ENCODE results near the gene CD209. TPM values are rescaled to one million over a fixed set of nuclear protein-coding genes. Genes with fewer than 3 reads are reported as not detected.
A peak's percentile ranks its signal among the peaks of the same experiment; 100 is the strongest.

CD209 gene
- total and polyA plus RNA-seq, 4 experiments from 2014 or later = 0.17 to 0.28 TPM; not detected in 2

GRCh38 chr19:7701049-7701653, 46.2 kb downstream of the CD209 start:
- H3K4me1 ChIP-seq (ENCODE audit: insufficient read depth, low read length) = peaks cover 20% of the 10 kb centered on the region
- no peaks in the 10 kb centered on the region for H3K36me3 Mint-ChIP-seq
- H3K27me3 Mint-ChIP-seq = peaks cover 2 to 10% of the 10 kb centered on the region in 2 donors
- H3K4me1 Mint-ChIP-seq = peaks cover 10 to 35% (median 26%) of the 10 kb centered on the region in 4 donors
- no peak overlapping the region for H3K4me3 ChIP-seq (ENCODE audit: low read length in 2 of 2)
- CTCF ChIA-PET (ENCODE audit: partially characterized antibody) = interaction anchor here (0.7 kb wide), 1 partner anchor 20 kb away, joined by 3 read pairs; the partner anchor contains the start of gene TRAPPC5
- DNase-seq = no peak
- no peaks in the 10 kb centered on the region for H3K9me3 ChIP-seq (ENCODE audit: control insufficient read depth in 1 of 2, low read length in 2 of 2)
- H3K27ac Mint-ChIP-seq = no peak overlapping the region
- POLR2A ChIA-PET (ENCODE audit: partially characterized antibody) = interaction anchor here (1.2 kb wide), 1 partner anchor 21 kb away, joined by 4 read pairs; the partner anchor contains the start of gene TRAPPC5
- no peaks in the 10 kb centered on the region for H3K27me3 ChIP-seq (ENCODE audit: insufficient read depth, low read length)
- no peaks in the 10 kb centered on the region for H3K36me3 ChIP-seq (ENCODE audit: insufficient read depth, low read length)
- H3K4me3 Mint-ChIP-seq = no peak overlapping the region
- no peaks in the 10 kb centered on the region for H3K9me3 Mint-ChIP-seq
- H3K27ac ChIP-seq (ENCODE audit: low read depth, low read length) = no peak overlapping the region
- intact Hi-C loops (cut with micrococcal nuclease) = loop anchor here (10.0 kb wide), 1 partner anchor 54 kb away; no protein-coding TSS in a partner anchor

- H3K27ac ChIP-seq (ENCODE audit: low read depth, low read length) = no peak overlapping the region
- ChIA-PET POLR2A (ENCODE audit: partially characterized antibody) (interaction anchor here (1.2 kb wide), 1 partner anchor 19 kb away, joined by 4 read pairs; the partner anchor contains the start of gene TRAPPC5), CTCF (ENCODE audit: partially characterized antibody) (no interaction called here)
- Mint-ChIP-seq H3K9me3 (no peaks in the 10 kb centered on the region), H3K4me1 (peaks cover 2 to 21% (median 14%) of the 10 kb centered on the region in 4 donors), H3K4me3 (no peak overlapping the region), H3K27ac (peak overlapping the region in 4 of 7 donors; percentile 8 to 57 (median 30)), H3K27me3 (peaks cover 2 to 10% of the 10 kb centered on the region in 2 donors), H3K36me3 (no peaks in the 10 kb centered on the region)
- no peak for DNase-seq
- no peaks in the 10 kb centered on the region for H3K36me3 ChIP-seq (ENCODE audit: insufficient read depth, low read length)
- intact Hi-C loops (cut with micrococcal nuclease) = loop anchor here (10.0 kb wide), 1 partner anchor 55 kb away; no protein-coding TSS in a partner anchor
- peaks cover 5% of the 10 kb centered on the region for H3K4me1 ChIP-seq (ENCODE audit: insufficient read depth, low read length)
- H3K4me3 ChIP-seq (ENCODE audit: low read length in 2 of 2) = no peak overlapping the region
- H3K27me3 ChIP-seq (ENCODE audit: insufficient read depth, low read length) = no peaks in the 10 kb centered on the region
- no peaks in the 10 kb centered on the region for H3K9me3 ChIP-seq (ENCODE audit: control insufficient read depth in 1 of 2, low read length in 2 of 2)
These were observed 47.6 kb downstream of the CD209 start for GRCh38 chr19:7699417-7700401.

- H3K4me1 Mint-ChIP-seq = peaks cover 2 to 16% (median 10%) of the 10 kb centered on the region in 4 donors
- ChIA-PET POLR2A (ENCODE audit: partially characterized antibody) (interaction anchor here (1.6 kb wide), 1 partner anchor 18 kb away, joined by 7 read pairs; the partner anchor contains the start of gene TRAPPC5), CTCF (ENCODE audit: partially characterized antibody) (no interaction called here)
- no peaks in the 10 kb centered on the region for H3K9me3 Mint-ChIP-seq
- H3K9me3 ChIP-seq (ENCODE audit: control insufficient read depth in 1 of 2, low read length in 2 of 2) = no peaks in the 10 kb centered on the region
- H3K36me3 ChIP-seq (ENCODE audit: insufficient read depth, low read length) = no peaks in the 10 kb centered on the region
- no peak for DNase-seq
- H3K36me3 Mint-ChIP-seq = no peaks in the 10 kb centered on the region
- peak overlapping the region in 2 of 7 donors; percentile 57 to 73 for H3K27ac Mint-ChIP-seq
- H3K27ac ChIP-seq (ENCODE audit: low read depth, low read length) = no peak overlapping the region
- H3K4me3 ChIP-seq (ENCODE audit: low read length in 2 of 2) = no peak overlapping the region
- no peak overlapping the region for H3K4me3 Mint-ChIP-seq
- intact Hi-C loops (cut with micrococcal nuclease) = no loop called here
- H3K27me3 ChIP-seq (ENCODE audit: insufficient read depth, low read length) = no peaks in the 10 kb centered on the region
- peaks cover 2 to 10% of the 10 kb centered on the region in 2 donors for H3K27me3 Mint-ChIP-seq
- H3K4me1 ChIP-seq (ENCODE audit: insufficient read depth, low read length) = no peaks in the 10 kb centered on the region
These were observed 48.3 kb downstream of the CD209 start for GRCh38 chr19:7699003-7699402.

DNA sequence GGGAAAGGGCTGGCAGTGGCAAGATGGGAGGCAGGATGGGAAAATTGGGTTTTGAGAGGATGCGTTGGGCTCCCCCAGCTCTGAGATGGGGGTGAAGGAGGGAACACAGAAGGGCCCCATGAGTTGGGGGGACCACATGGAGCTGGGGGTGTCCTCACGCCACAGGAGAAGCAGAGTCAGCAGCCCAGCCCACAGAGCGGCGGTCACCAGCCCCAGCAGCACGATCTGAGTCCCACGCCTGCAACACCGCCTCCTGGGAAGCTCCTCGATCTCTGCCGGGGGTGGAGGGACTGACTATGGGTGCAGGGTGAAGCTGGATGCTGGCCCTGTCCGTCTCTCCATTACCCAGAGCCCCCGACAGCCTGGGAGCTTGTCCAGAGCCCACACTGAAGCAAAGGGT, 48.8 kb downstream of the CD209 start:
- Mint-ChIP-seq H3K27me3 (peaks cover 2 to 10% of the 10 kb centered on the region in 2 donors), H3K36me3 (no peaks in the 10 kb centered on the region), H3K4me1 (peaks cover 2 to 12% (median 8%) of the 10 kb centered on the region in 4 donors), H3K4me3 (no peak overlapping the region), H3K9me3 (no peaks in the 10 kb centered on the region), H3K27ac (no peak overlapping the region)
- ChIA-PET CTCF (ENCODE audit: partially characterized antibody) (interaction anchor here (1.5 to 2.2 kb wide), 2 partner anchors 13 to 18 kb away, joined by 3 to 5 read pairs; partner anchors contain the start of gene TRAPPC5), POLR2A (ENCODE audit: partially characterized antibody) (interaction anchor here (1.6 kb wide), 1 partner anchor 18 kb away, joined by 7 read pairs; the partner anchor contains the start of gene TRAPPC5)
- no peaks in the 10 kb centered on the region for H3K27me3 ChIP-seq (ENCODE audit: insufficient read depth, low read length)
- H3K36me3 ChIP-seq (ENCODE audit: insufficient read depth, low read length) = no peaks in the 10 kb centered on the region
- no peak overlapping the region for H3K27ac ChIP-seq (ENCODE audit: low read depth, low read length)
- DNase-seq = no peak
- no peaks in the 10 kb centered on the region for H3K9me3 ChIP-seq (ENCODE audit: control insufficient read depth in 1 of 2, low read length in 2 of 2)
- intact Hi-C loops (cut with micrococcal nuclease) = no loop called here
- H3K4me1 ChIP-seq (ENCODE audit: insufficient read depth, low read length) = no peaks in the 10 kb centered on the region
- no peak overlapping the region for H3K4me3 ChIP-seq (ENCODE audit: low read length in 2 of 2)

DNA sequence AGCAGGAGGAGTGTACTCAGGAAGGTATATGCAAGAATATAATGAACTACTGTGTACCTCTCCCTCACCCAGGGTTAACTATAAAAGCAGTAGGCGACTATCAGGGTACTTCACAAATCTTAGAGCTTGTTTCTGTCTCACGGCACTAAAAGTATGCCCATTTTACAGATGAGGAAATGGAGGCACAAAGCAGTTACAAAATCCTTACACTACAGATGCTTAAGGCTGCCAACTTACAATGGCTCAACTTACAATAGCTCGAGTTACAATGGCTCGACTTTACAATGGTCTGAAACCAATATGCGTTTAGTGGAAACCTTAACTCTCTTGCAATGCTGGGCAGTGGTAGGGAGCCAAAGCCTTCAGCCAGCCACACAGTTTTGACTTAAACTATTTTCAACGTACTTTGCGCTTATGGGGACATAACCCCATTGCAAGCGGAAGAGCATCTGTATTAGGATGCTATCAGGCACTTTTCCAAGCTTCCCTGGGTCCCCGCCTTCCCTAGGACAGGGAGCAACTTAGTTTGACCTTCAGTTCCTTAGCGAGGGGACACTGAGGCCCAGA, 49.5 kb downstream of the CD209 start:
- intact Hi-C loops (cut with micrococcal nuclease) = no loop called here
- DNase-seq = no peak
- Histone ChIP-seq H3K36me3 (ENCODE audit: insufficient read depth, low read length) (no peaks in the 10 kb centered on the region), H3K27ac (ENCODE audit: low read depth, low read length) (no peak overlapping the region), H3K4me3 (ENCODE audit: low read length in 2 of 2) (no peak overlapping the region), H3K27me3 (ENCODE audit: insufficient read depth, low read length) (no peaks in the 10 kb centered on the region), H3K4me1 (ENCODE audit: insufficient read depth, low read length) (no peaks in the 10 kb centered on the region), H3K9me3 (ENCODE audit: control insufficient read depth in 1 of 2, low read length in 2 of 2) (no peaks in the 10 kb centered on the region)
- ChIA-PET POLR2A (ENCODE audit: partially characterized antibody) (interaction anchor here (1.6 kb wide), 1 partner anchor 17 kb away, joined by 7 read pairs; the partner anchor contains the start of gene TRAPPC5), CTCF (ENCODE audit: partially characterized antibody) (interaction anchor here (1.5 to 2.2 kb wide), 2 partner anchors 13 to 17 kb away, joined by 3 to 5 read pairs; partner anchors contain the start of gene TRAPPC5)
- Mint-ChIP-seq H3K9me3 (no peaks in the 10 kb centered on the region), H3K27ac (no peak overlapping the region), H3K4me1 (peaks cover 3 to 11% (median 6%) of the 10 kb centered on the region in 4 donors), H3K27me3 (peaks cover 2 to 10% of the 10 kb centered on the region in 2 donors), H3K36me3 (no peaks in the 10 kb centered on the region), H3K4me3 (no peak overlapping the region)

- H3K9me3 ChIP-seq (ENCODE audit: control insufficient read depth in 1 of 2, low read length in 2 of 2) = no peaks in the 10 kb centered on the region
- no peak overlapping the region for H3K27ac ChIP-seq (ENCODE audit: low read depth, low read length)
- intact Hi-C loops (cut with micrococcal nuclease) = no loop called here
- no peak overlapping the region for H3K4me3 ChIP-seq (ENCODE audit: low read length in 2 of 2)
- H3K9me3 Mint-ChIP-seq = no peaks in the 10 kb centered on the region
- no peaks in the 10 kb centered on the region for H3K36me3 ChIP-seq (ENCODE audit: insufficient read depth, low read length)
- ChIA-PET POLR2A (ENCODE audit: partially characterized antibody) (no interaction called here), CTCF (ENCODE audit: partially characterized antibody) (no interaction called here)
- peaks cover under 1 to 4% (median 3%) of the 10 kb centered on the region in 4 donors for H3K4me1 Mint-ChIP-seq
- H3K4me1 ChIP-seq (ENCODE audit: insufficient read depth, low read length) = no peaks in the 10 kb centered on the region
- no peaks in the 10 kb centered on the region for H3K27me3 ChIP-seq (ENCODE audit: insufficient read depth, low read length)
- no peaks in the 10 kb centered on the region for H3K36me3 Mint-ChIP-seq
- H3K27ac Mint-ChIP-seq = peak overlapping the region in 1 of 7 donors; percentile 21
- no peak for DNase-seq
- H3K4me3 Mint-ChIP-seq = no peak overlapping the region
- H3K27me3 Mint-ChIP-seq = peaks cover 2 to 10% of the 10 kb centered on the region in 2 donors
These were observed 52.8 kb downstream of the CD209 start for GRCh38 chr19:7694499-7694898.
